ENCODE results near the gene ELANE. TPM values are rescaled to one million over a fixed set of nuclear protein-coding genes. Genes with fewer than 3 reads are reported as not detected.

Gene ELANE
- total RNA-seq, 1 donor from 2014 or later = 0.67 TPM

DNA sequence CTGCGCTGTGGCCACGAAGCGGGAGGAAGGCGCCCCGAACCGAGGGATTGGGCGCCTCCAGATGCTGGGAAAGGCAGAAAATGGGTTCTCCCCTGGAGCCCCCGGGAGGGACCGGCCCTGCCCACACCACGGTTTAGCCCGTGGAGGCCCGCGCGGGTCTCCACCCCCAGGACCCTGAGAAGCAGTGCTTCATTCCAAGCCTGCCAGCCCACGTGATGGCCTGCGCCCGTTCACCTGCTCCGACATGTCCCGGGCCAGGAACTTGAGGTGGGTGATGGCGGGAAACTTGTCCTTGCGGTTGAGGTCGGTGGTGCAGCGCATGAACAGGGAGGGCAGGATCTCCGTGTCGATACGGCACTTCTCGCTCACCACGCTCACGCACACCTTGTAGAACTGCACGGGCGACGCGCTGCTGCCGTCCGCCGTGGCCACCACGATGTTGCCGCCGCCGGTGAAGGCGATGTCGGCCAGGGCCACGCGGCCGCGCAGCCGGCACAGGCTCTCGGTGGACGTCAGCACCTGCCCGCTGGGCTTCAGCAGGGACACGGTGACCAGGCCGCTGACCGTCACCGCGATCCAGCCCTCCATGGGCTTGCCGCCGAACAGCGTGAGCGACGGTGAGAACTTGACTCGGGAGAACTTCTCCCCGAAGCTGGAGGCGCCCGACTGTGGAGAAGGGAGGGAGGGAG lies 33.6 kb downstream of the ELANE start:
- Histone ChIP-seq H3K4me3 (ENCODE audit: low read depth, low read length) (no peak overlapping the region), H3K27me3 (ENCODE audit: control insufficient read depth, insufficient read depth, low read length) (no peaks in the 10 kb centered on the region), H3K36me3 (ENCODE audit: control insufficient read depth, insufficient read depth, low read length) (no peaks in the 10 kb centered on the region)
- DNase-seq (ENCODE audit: low read depth) = no peak
- TF ChIP-seq, protein P1, sequence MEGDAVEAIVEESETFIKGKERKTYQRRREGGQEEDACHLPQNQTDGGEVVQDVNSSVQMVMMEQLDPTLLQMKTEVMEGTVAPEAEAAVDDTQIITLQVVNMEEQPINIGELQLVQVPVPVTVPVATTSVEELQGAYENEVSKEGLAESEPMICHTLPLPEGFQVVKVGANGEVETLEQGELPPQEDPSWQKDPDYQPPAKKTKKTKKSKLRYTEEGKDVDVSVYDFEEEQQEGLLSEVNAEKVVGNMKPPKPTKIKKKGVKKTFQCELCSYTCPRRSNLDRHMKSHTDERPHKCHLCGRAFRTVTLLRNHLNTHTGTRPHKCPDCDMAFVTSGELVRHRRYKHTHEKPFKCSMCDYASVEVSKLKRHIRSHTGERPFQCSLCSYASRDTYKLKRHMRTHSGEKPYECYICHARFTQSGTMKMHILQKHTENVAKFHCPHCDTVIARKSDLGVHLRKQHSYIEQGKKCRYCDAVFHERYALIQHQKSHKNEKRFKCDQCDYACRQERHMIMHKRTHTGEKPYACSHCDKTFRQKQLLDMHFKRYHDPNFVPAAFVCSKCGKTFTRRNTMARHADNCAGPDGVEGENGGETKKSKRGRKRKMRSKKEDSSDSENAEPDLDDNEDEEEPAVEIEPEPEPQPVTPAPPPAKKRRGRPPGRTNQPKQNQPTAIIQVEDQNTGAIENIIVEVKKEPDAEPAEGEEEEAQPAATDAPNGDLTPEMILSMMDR (IDR thresholded peaks at IDR 0.05; ENCODE audit: insufficient read depth, low read length, poor library complexity, severe bottlenecking) = no peak

DNA sequence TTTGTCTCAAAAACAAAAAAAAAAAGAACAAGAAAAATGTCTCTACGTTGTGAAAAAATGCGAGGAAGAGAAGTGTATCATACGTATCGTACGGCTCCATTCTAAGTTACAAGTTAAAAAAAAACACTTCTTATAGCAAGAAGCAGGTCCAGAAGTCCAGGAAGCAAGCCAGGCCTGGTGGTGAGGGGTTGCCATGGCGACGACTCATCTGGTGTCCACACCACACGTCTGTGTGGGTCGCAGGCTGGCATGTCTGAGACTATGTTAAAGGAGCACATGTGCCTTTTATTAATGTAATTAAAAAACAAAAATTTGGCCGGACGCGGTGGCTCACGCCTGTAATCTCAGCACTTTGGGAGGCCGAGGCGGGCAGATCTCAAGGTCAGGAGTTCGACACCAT lies 35.0 kb downstream of the ELANE start:
- Histone ChIP-seq H3K36me3 (ENCODE audit: control insufficient read depth, insufficient read depth, low read length) (no peaks in the 10 kb centered on the region), H3K4me3 (ENCODE audit: low read depth, low read length) (no peak overlapping the region), H3K27me3 (ENCODE audit: control insufficient read depth, insufficient read depth, low read length) (no peaks in the 10 kb centered on the region)
- TF ChIP-seq, protein P1 (IDR thresholded peaks at IDR 0.05; ENCODE audit: insufficient read depth, low read length, poor library complexity, severe bottlenecking) = no peak
- DNase-seq (ENCODE audit: low read depth) = no peak

- no peak overlapping the region for H3K4me3 ChIP-seq (ENCODE audit: low read depth, low read length)
- H3K36me3 ChIP-seq (ENCODE audit: control insufficient read depth, insufficient read depth, low read length) = no peaks in the 10 kb centered on the region
- no peak for DNase-seq (ENCODE audit: low read depth)
- TF ChIP-seq, protein P1 (IDR thresholded peaks at IDR 0.05; ENCODE audit: insufficient read depth, low read length, poor library complexity, severe bottlenecking) = no peak
- no peaks in the 10 kb centered on the region for H3K27me3 ChIP-seq (ENCODE audit: control insufficient read depth, insufficient read depth, low read length)
These were observed 35.5 kb downstream of the ELANE start for GRCh38 chr19:887599-887998.

- Histone ChIP-seq H3K36me3 (ENCODE audit: control insufficient read depth, insufficient read depth, low read length) (no peaks in the 10 kb centered on the region), H3K4me3 (ENCODE audit: low read depth, low read length) (no peak overlapping the region), H3K27me3 (ENCODE audit: control insufficient read depth, insufficient read depth, low read length) (no peaks in the 10 kb centered on the region)
- no peak for DNase-seq (ENCODE audit: low read depth)
- TF ChIP-seq, protein P1 (IDR thresholded peaks at IDR 0.05; ENCODE audit: insufficient read depth, low read length, poor library complexity, severe bottlenecking) = no peak
These were observed 36.7 kb downstream of the ELANE start for GRCh38 chr19:888581-889385.

GRCh38 chr19:889662-890295 lies 37.7 kb downstream of the ELANE start:
- H3K36me3 ChIP-seq (ENCODE audit: control insufficient read depth, insufficient read depth, low read length) = no peaks in the 10 kb centered on the region
- TF ChIP-seq, protein P1 (IDR thresholded peaks at IDR 0.05; ENCODE audit: insufficient read depth, low read length, poor library complexity, severe bottlenecking) = no peak
- DNase-seq (ENCODE audit: low read depth) = no peak

More at GRCh38 chr19:889662-890295, 37.7 kb downstream of the ELANE start:
- Histone ChIP-seq H3K27me3 (ENCODE audit: control insufficient read depth, insufficient read depth, low read length) (no peaks in the 10 kb centered on the region), H3K4me3 (ENCODE audit: low read depth, low read length) (no peak overlapping the region)

Data from kidney epithelial cell (primary cell).